CD8-positive, alpha-beta memory T cell (primary cell): ENCODE results near the gene F2R. TPM values are rescaled to one million over a fixed set of nuclear protein-coding genes. Genes with fewer than 3 reads are reported as not detected.

Source experiments
- CTCF ChIA-PET: fragments of 350-600 bp; sonication (Branson Sonifier 250); formaldehyde crosslinking; loops from one replicate; lab custom pipeline; 2021; ENCODE audit warnings: antibody characterized with exemption; lab: Charles Lee
- POLR2A ChIA-PET: fragments of 350-600 bp; sonication (Branson Sonifier 250); formaldehyde crosslinking; loops from one replicate; lab custom pipeline; 2021; ENCODE audit warnings: antibody characterized with exemption; lab: Charles Lee
- DNase-seq, 5 donors: peaks; one replicate each; pipeline versions ENCODE4 v3.0.0 to v3.0.0-alpha.2; 2020 to 2022; ENCODE audit warnings: mixed read lengths in 1 of 5
- H3K27ac ChIP-seq: one replicate; pipeline ENCODE4 v1.7.0; 2013; ENCODE audit warnings: low read depth, mild to moderate bottlenecking, low read length, moderate library complexity
- H3K27me3 ChIP-seq: 2 replicates; pipeline ENCODE4 v1.7.0; 2013; ENCODE audit warnings: low read length, mild to moderate bottlenecking; ENCODE audit not compliant: insufficient read depth, poor library complexity, severe bottlenecking
- H3K36me3 ChIP-seq: 2 replicates; pipeline ENCODE4 v1.7.0; 2013; ENCODE audit warnings: mild to moderate bottlenecking, low read length, moderate library complexity; ENCODE audit not compliant: insufficient read depth
- H3K4me1 ChIP-seq: 2 replicates; pipeline ENCODE4 v1.7.0; 2013; ENCODE audit warnings: mild to moderate bottlenecking, low read length, moderate library complexity; ENCODE audit not compliant: insufficient read depth
- H3K4me3 ChIP-seq: 2 replicates; pipeline ENCODE4 v1.7.0; 2013; ENCODE audit warnings: mild to moderate bottlenecking, low read length
- H3K9me3 ChIP-seq: 2 replicates; pipeline ENCODE4 v1.7.0; 2013; ENCODE audit warnings: mild to moderate bottlenecking, low read length
- H3K27ac Mint-ChIP-seq, 8 donors: one replicate each; pipeline ENCODE4 v1.8.0; 2020 to 2021; ENCODE audit warnings: mixed read lengths in 8 of 8, mild to moderate bottlenecking in 6 of 8, inconsistent platforms in 3 of 8, moderate library complexity in 3 of 8
- H3K27me3 Mint-ChIP-seq, 2 donors: one replicate each; pipeline ENCODE4 v1.8.0; 2020 to 2021; ENCODE audit warnings: mixed read lengths in 2 of 2, mild to moderate bottlenecking in 1 of 2, moderate library complexity in 1 of 2
- H3K36me3 Mint-ChIP-seq, 3 donors: one replicate each; pipeline ENCODE4 v1.8.0; 2020 to 2021; ENCODE audit warnings: mixed read lengths in 3 of 3, inconsistent platforms in 1 of 3, mild to moderate bottlenecking in 1 of 3
- H3K4me1 Mint-ChIP-seq, 3 donors: one replicate each; pipeline ENCODE4 v1.8.0; 2020 to 2021; ENCODE audit warnings: mixed read lengths in 3 of 3, inconsistent platforms in 1 of 3, mild to moderate bottlenecking in 1 of 3
- H3K4me3 Mint-ChIP-seq, 7 donors: one replicate each; pipeline ENCODE4 v1.8.0; 2020 to 2021; ENCODE audit warnings: mixed read lengths in 7 of 7, mild to moderate bottlenecking in 6 of 7, moderate library complexity in 4 of 7, inconsistent platforms in 2 of 7
- H3K9me3 Mint-ChIP-seq, 5 donors: one replicate each; pipeline ENCODE4 v1.8.0; 2020 to 2022; ENCODE audit warnings: mixed read lengths in 5 of 5, mild to moderate bottlenecking in 3 of 5, moderate library complexity in 2 of 5, inconsistent platforms in 1 of 5
- polyA plus RNA-seq: library from polyadenylated mRNA; unstranded; fragments of 300-500 nt; fragmentation: Illumina TruSeq; gene quantifications from one replicate; pipeline ENCODE4 v1.2.3, GENCODE V29; 2021
- total RNA-seq, 2 experiments: library from RNA; stranded (reverse); gene quantifications; one replicate each; pipeline ENCODE4 v1.2.3, GENCODE V29; 2021

Gene F2R
- total and polyA plus RNA-seq, 3 experiments from 2014 or later, result 26.6 to 46.5 (median 27.4) TPM

- Mint-ChIP-seq H3K4me3 (no peak overlapping the region), H3K9me3 (no peaks in the 10 kb centered on the region), H3K36me3 (peaks cover 18 to 68% (median 32%) of the 10 kb centered on the region in 3 donors), H3K27me3 (no peaks in the 10 kb centered on the region), H3K27ac (peak overlapping the region in 1 of 8 donors; percentile 63), H3K4me1 (no peaks in the 10 kb centered on the region)
- H3K27me3 ChIP-seq, result no peaks in the 10 kb centered on the region
- H3K4me3 ChIP-seq, result no peak overlapping the region
- ChIA-PET CTCF (interaction anchor here (1.2 kb wide), 1 partner anchor 99 kb away, joined by 4 read pairs; no protein-coding TSS in a partner anchor), POLR2A (interaction anchor here (1.0 kb wide), 1 partner anchor 32 kb away, joined by 3 read pairs; no protein-coding TSS in a partner anchor)
- no peaks in the 10 kb centered on the region for H3K4me1 ChIP-seq
- no peaks in the 10 kb centered on the region for H3K9me3 ChIP-seq
- no peak for DNase-seq
- H3K36me3 ChIP-seq, result peaks cover 27% of the 10 kb centered on the region
- no peak overlapping the region for H3K27ac ChIP-seq
Measured at GRCh38 chr5:76700571-76700970, 15.4 kb upstream of the F2R start.

- no peaks in the 10 kb centered on the region for H3K4me1 ChIP-seq
- Mint-ChIP-seq H3K4me1 (no peaks in the 10 kb centered on the region), H3K27me3 (no peaks in the 10 kb centered on the region), H3K36me3 (peaks cover 15 to 66% (median 29%) of the 10 kb centered on the region in 3 donors), H3K4me3 (no peak overlapping the region), H3K27ac (no peak overlapping the region), H3K9me3 (no peaks in the 10 kb centered on the region)
- no peak for DNase-seq
- CTCF ChIA-PET, result no interaction called here
- H3K4me3 ChIP-seq, result no peak overlapping the region
- H3K27me3 ChIP-seq, result no peaks in the 10 kb centered on the region
- no peaks in the 10 kb centered on the region for H3K9me3 ChIP-seq
- H3K36me3 ChIP-seq, result peaks cover 27% of the 10 kb centered on the region
- POLR2A ChIA-PET, result no interaction called here
- no peak overlapping the region for H3K27ac ChIP-seq
Measured at GRCh38 chr5:76701298-76701697, 14.6 kb upstream of the F2R start.

GRCh38 chr5:76703707-76704106, 12.2 kb upstream of the F2R start:
- Histone ChIP-seq H3K36me3 (peaks cover 20% of the 10 kb centered on the region), H3K27me3 (no peaks in the 10 kb centered on the region), H3K9me3 (no peaks in the 10 kb centered on the region), H3K4me1 (no peaks in the 10 kb centered on the region), H3K27ac (no peak overlapping the region), H3K4me3 (no peak overlapping the region)
- POLR2A ChIA-PET, result no interaction called here
- H3K4me1 Mint-ChIP-seq, result no peaks in the 10 kb centered on the region
- H3K27me3 Mint-ChIP-seq, result no peaks in the 10 kb centered on the region
- H3K36me3 Mint-ChIP-seq, result peaks cover 14 to 64% (median 24%) of the 10 kb centered on the region in 3 donors
- H3K4me3 Mint-ChIP-seq, result no peak overlapping the region
- H3K27ac Mint-ChIP-seq, result peak overlapping the region in 1 of 8 donors; percentile 32
- H3K9me3 Mint-ChIP-seq, result no peaks in the 10 kb centered on the region
- CTCF ChIA-PET, result interaction anchor here (2.2 to 2.7 kb wide), 2 partner anchors 29 to 71 kb away, joined by 8 to 16 read pairs; no protein-coding TSS in a partner anchor
- DNase-seq, result no peak

- Histone ChIP-seq H3K4me1 (no peaks in the 10 kb centered on the region), H3K36me3 (peaks cover 18% of the 10 kb centered on the region), H3K9me3 (no peaks in the 10 kb centered on the region), H3K27me3 (no peaks in the 10 kb centered on the region), H3K4me3 (no peak overlapping the region), H3K27ac (no peak overlapping the region)
- H3K27me3 Mint-ChIP-seq, result no peaks in the 10 kb centered on the region
- CTCF ChIA-PET, result interaction anchor here (0.9 to 2.9 kb wide), 5 partner anchors 11 to 78 kb away, joined by 3 to 16 read pairs (median 8); no protein-coding TSS in a partner anchor
- no peaks in the 10 kb centered on the region for H3K9me3 Mint-ChIP-seq
- DNase-seq, result no peak
- POLR2A ChIA-PET, result no interaction called here
- no peak overlapping the region for H3K4me3 Mint-ChIP-seq
- H3K27ac Mint-ChIP-seq, result peak overlapping the region in 1 of 8 donors; percentile 31
- H3K36me3 Mint-ChIP-seq, result peaks cover 14 to 59% (median 24%) of the 10 kb centered on the region in 3 donors
- no peaks in the 10 kb centered on the region for H3K4me1 Mint-ChIP-seq
Measured at GRCh38 chr5:76704131-76704663, 11.7 kb upstream of the F2R start.

DNA sequence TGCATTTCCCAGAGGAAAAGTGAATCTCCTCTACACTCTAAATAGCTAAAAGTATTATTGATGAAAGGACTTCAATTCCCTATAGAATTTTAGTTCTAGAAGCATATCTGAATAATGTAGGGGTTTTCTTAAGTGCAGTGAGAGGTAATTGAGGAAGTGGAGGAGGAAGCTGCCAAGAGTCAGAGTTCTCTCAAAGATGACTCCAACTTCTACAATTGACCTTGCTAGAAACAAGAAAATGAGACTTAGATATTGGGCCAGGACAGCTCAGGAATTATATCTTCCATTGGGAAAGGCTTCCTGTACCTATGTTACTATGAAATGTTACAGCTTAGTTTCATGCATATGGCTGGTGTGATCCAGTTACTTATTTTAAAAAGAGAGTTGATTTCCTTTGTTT, 10.4 kb upstream of the F2R start:
- no peaks in the 10 kb centered on the region for H3K4me1 ChIP-seq
- ChIA-PET POLR2A (no interaction called here), CTCF (interaction anchor here (1.0 to 2.9 kb wide), 7 partner anchors 9 to 69 kb away, joined by 3 to 16 read pairs (median 5); no protein-coding TSS in a partner anchor)
- H3K27me3 ChIP-seq, result no peaks in the 10 kb centered on the region
- H3K27me3 Mint-ChIP-seq, result no peaks in the 10 kb centered on the region
- peaks cover 14 to 51% (median 21%) of the 10 kb centered on the region in 3 donors for H3K36me3 Mint-ChIP-seq
- H3K4me3 Mint-ChIP-seq, result no peak overlapping the region
- no peak for DNase-seq
- H3K27ac ChIP-seq, result no peak overlapping the region
- no peaks in the 10 kb centered on the region for H3K9me3 ChIP-seq
- peaks cover 16% of the 10 kb centered on the region for H3K36me3 ChIP-seq
- peaks cover 3% of the 10 kb centered on the region in 3 donors for H3K4me1 Mint-ChIP-seq
- no peak overlapping the region for H3K4me3 ChIP-seq
- no peaks in the 10 kb centered on the region for H3K9me3 Mint-ChIP-seq
- peak overlapping the region in 1 of 8 donors; percentile 10 for H3K27ac Mint-ChIP-seq

- Mint-ChIP-seq H3K27ac (peak overlapping the region in 1 of 8 donors; percentile 6), H3K9me3 (no peaks in the 10 kb centered on the region), H3K4me1 (peaks cover 19 to 23% (median 22%) of the 10 kb centered on the region in 3 donors), H3K4me3 (no peak overlapping the region), H3K36me3 (peaks cover 0 to 25% (median 3%) of the 10 kb centered on the region in 3 donors), H3K27me3 (no peaks in the 10 kb centered on the region)
- Histone ChIP-seq H3K27me3 (no peaks in the 10 kb centered on the region), H3K36me3 (no peaks in the 10 kb centered on the region), H3K27ac (no peak overlapping the region), H3K9me3 (no peaks in the 10 kb centered on the region), H3K4me3 (no peak overlapping the region), H3K4me1 (peaks cover 5% of the 10 kb centered on the region)
- POLR2A ChIA-PET, result no interaction called here
- DNase-seq, result no peak
- CTCF ChIA-PET, result interaction anchor here (1.9 kb wide), 1 partner anchor 65 kb away, joined by 10 read pairs; no protein-coding TSS in a partner anchor
Measured at GRCh38 chr5:76709762-76710161, 6.2 kb upstream of the F2R start.

DNA sequence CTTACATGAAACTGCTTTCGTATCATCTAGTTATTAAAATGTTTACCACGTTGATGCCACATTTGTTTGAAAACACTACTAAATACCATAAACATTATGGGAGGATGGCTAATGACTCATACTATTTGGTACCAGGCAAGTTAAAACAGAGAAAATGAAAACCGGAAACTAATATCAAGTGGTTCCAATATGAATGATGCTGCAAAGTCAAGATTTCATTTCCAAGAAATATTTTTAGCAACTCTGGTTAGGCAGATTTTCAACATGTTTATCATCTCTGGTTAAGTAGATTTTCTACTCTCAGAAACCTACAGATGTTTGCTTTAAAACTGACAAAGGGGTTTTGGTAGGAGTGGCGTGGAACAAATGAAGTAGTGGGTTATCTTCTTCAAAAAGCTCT, 4.9 kb upstream of the F2R start:
- H3K27ac Mint-ChIP-seq, result peak overlapping the region in 4 of 8 donors; percentile 33 to 73 (median 44)
- CTCF ChIA-PET, result interaction anchor here (1.9 kb wide), 1 partner anchor 63 kb away, joined by 10 read pairs; no protein-coding TSS in a partner anchor
- peaks cover 9% of the 10 kb centered on the region for H3K4me1 ChIP-seq
- H3K36me3 Mint-ChIP-seq, result peaks cover 0 to 18% (median 3%) of the 10 kb centered on the region in 3 donors
- POLR2A ChIA-PET, result no interaction called here
- no peaks in the 10 kb centered on the region for H3K27me3 ChIP-seq
- H3K4me3 ChIP-seq, result no peak overlapping the region
- no peaks in the 10 kb centered on the region for H3K9me3 Mint-ChIP-seq
- DNase-seq, result no peak
- H3K4me3 Mint-ChIP-seq, result peak overlapping the region in 1 of 7 donors; percentile 38
- H3K36me3 ChIP-seq, result no peaks in the 10 kb centered on the region
- no peaks in the 10 kb centered on the region for H3K9me3 ChIP-seq
- H3K27ac ChIP-seq, result no peak overlapping the region
- H3K4me1 Mint-ChIP-seq, result peaks cover 21 to 29% (median 26%) of the 10 kb centered on the region in 3 donors
- no peaks in the 10 kb centered on the region for H3K27me3 Mint-ChIP-seq
